Left colon (tissue), 2 donors: ENCODE measurements around the gene NAB1. TPM values are rescaled to one million over a fixed set of nuclear protein-coding genes. Genes with fewer than 3 reads are reported as not detected.
A peak's percentile ranks its signal among the peaks of the same experiment; 100 is the strongest.
"Not testable (repeated sequence)": the region's sequence is repeated elsewhere in the genome, so short reads cannot be mapped to it uniquely, and the experiment has no call there.

Source experiments
- ATAC-seq: fragments of 200-7000 bp; cut with Tn5 transposase; one replicate; pipeline ENCODE4 v1.9.1; 2020; ENCODE audit warnings: mild to moderate bottlenecking, moderate library complexity
- DNase-seq, 2 donors: peaks; one replicate each; pipeline ENCODE4 v3.0.0-alpha.2; 2020
- intact Hi-C, 2 donors: fragments of 100-400 bp; cut with DNase I in 1 of 2; cut with micrococcal nuclease in 1 of 2; formaldehyde crosslinking; loops; one replicate each; pipeline versions ENCODE4 v1.11.2 to v1.14.0; 2022; cut with DNase I, micrococcal nuclease
- long read RNA-seq: library from polyadenylated mRNA; unstranded; transcript quantifications from one replicate; pipeline ENCODE4 v2.0.0, GENCODE V29; 2021
- total RNA-seq, 2 donors: library from RNA; stranded (reverse); fragmentation: NEBNext Ultra II Directional; extraction: Animal tissue kit (Norgen Biotek cat#: 25700); gene quantifications; one replicate each; pipeline ENCODE4 v1.2.1, GENCODE V29; 2021
- donor health status: DM: no; HTN: no; CAD: no.
- donor health status: DM: yes; HTN: yes; CAD: no.

NAB1 gene
- 10 to 100 TPM; 21.9 to 30.9 TPM for total RNA-seq
- long read RNA-seq, partial matches to known transcripts: 2 of 14 reads
- long read RNA-seq, other reads (novel, unspliced or antisense): 8 of 14 reads

GRCh38 chr2:190649035-190649797, at the start of gene NAB1:
NAB1 (plus strand) TSS chr2:190649083; CDS start chr2:190659177, 10,094 bp downstream.
- peak; percentile 69 for ATAC-seq
- peak; percentile 42 to 72 for DNase-seq
- intact Hi-C loops: no loop called here

GRCh38 chr2:190599546-190600220, 49.2 kb upstream of the NAB1 start:
- peak; percentile 32 for ATAC-seq
- intact Hi-C loops: no loop called here
- no peak for DNase-seq

GRCh38 chr2:190600293-190601103, 48.4 kb upstream of the NAB1 start:
- ATAC-seq: peak; percentile 26
- DNase-seq: no peak
- intact Hi-C loops: no loop called here

- ATAC-seq: no peak
- intact Hi-C loops: no loop called here
- DNase-seq: no peak
Measured at GRCh38 chr2:190603374-190603773, 45.5 kb upstream of the NAB1 start.

- intact Hi-C loops: no loop called here
- DNase-seq (no peak), ATAC-seq (no peak)
Measured at GRCh38 chr2:190607014-190607597, 41.8 kb upstream of the NAB1 start.

GRCh38 chr2:190607657-190608357, 41.1 kb upstream of the NAB1 start:
- no peak for DNase-seq
- ATAC-seq: no peak
- intact Hi-C loops: no loop called here

GRCh38 chr2:190608863-190609262, 40.0 kb upstream of the NAB1 start:
- intact Hi-C loops, DNase-seq, ATAC-seq: not testable (repeated sequence)

- ATAC-seq, intact Hi-C loops, DNase-seq: not testable (repeated sequence)
Measured at GRCh38 chr2:190609397-190609796, 39.5 kb upstream of the NAB1 start.

GRCh38 chr2:190610528-190610927, 38.4 kb upstream of the NAB1 start:
- intact Hi-C loops, DNase-seq, ATAC-seq: not testable (repeated sequence)

- ATAC-seq (no peak), DNase-seq (no peak)
- intact Hi-C loops: no loop called here
Measured at GRCh38 chr2:190615555-190616200, 33.2 kb upstream of the NAB1 start.

GRCh38 chr2:190618030-190618429, 30.9 kb upstream of the NAB1 start:
- intact Hi-C loops: no loop called here
- ATAC-seq: peak; percentile 66
- no peak for DNase-seq

GRCh38 chr2:190625691-190626090, 23.2 kb upstream of the NAB1 start:
- ATAC-seq (no peak), DNase-seq (no peak)
- intact Hi-C loops: no loop called here

GRCh38 chr2:190626641-190627210, 22.2 kb upstream of the NAB1 start:
- DNase-seq (no peak), ATAC-seq (no peak)
- intact Hi-C loops: no loop called here

GRCh38 chr2:190627448-190628412, 21.2 kb upstream of the NAB1 start:
- ATAC-seq (peak; percentile 94), DNase-seq (peak; percentile 45 to 58)
- intact Hi-C loops: no loop called here

GRCh38 chr2:190628591-190629319, 20.1 kb upstream of the NAB1 start:
- intact Hi-C loops: no loop called here
- ATAC-seq: no peak
- DNase-seq: no peak

- DNase-seq (no peak), ATAC-seq (no peak)
- intact Hi-C loops: no loop called here
Measured at GRCh38 chr2:190634381-190634780, 14.5 kb upstream of the NAB1 start.
